ENCODE data around the gene TBC1D22A.

TBC1D22A gene

DNA sequence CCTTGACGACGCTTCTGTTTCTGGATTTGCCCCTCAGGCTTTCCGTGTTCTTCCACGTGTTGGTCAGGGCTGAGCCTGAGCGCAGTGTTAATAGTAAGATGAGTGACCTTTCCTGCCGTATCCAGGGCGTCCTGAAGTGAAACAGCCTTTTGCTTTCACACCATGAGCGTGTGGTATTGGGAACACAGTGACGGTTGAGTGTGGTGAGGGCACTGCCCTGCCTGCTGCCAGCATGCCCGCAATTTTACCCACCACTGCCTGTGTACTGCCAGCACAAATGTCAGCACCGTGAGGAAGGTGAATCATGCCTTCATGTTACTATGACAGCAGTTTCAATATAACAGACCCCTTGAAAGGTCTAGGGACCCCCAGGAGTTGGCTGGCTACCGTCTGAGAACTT is 217.1 kb downstream of the TBC1D22A start:
- TF ChIP-seq, protein P1, sequence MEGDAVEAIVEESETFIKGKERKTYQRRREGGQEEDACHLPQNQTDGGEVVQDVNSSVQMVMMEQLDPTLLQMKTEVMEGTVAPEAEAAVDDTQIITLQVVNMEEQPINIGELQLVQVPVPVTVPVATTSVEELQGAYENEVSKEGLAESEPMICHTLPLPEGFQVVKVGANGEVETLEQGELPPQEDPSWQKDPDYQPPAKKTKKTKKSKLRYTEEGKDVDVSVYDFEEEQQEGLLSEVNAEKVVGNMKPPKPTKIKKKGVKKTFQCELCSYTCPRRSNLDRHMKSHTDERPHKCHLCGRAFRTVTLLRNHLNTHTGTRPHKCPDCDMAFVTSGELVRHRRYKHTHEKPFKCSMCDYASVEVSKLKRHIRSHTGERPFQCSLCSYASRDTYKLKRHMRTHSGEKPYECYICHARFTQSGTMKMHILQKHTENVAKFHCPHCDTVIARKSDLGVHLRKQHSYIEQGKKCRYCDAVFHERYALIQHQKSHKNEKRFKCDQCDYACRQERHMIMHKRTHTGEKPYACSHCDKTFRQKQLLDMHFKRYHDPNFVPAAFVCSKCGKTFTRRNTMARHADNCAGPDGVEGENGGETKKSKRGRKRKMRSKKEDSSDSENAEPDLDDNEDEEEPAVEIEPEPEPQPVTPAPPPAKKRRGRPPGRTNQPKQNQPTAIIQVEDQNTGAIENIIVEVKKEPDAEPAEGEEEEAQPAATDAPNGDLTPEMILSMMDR (IDR thresholded peaks at IDR 0.05; ENCODE audit: low read depth, low read length): no peak
- no peak overlapping the region for H3K4me3 ChIP-seq (ENCODE audit: low read depth, low read length)

DNA sequence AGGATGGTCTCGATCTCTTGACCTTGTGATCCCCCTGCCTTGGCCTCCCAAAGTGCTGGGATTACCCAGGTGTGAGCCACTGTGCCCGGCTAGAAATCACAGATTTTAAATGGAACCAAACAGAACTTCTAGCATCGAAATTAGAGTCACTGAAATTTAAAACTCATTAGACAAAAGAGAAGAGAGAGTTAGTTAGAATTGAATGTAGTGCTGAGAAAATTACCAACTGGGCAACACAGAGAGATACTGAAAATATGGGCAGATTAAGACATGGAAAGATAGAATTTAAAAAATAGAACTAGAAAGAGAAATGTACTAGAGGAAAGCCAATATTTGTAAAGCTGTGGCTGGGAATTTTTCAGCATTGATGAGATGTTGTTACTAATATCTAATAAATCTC is 217.9 kb downstream of the TBC1D22A start:
- TF ChIP-seq, protein P1 (IDR thresholded peaks at IDR 0.05; ENCODE audit: low read depth, low read length): no peak
- no peak overlapping the region for H3K4me3 ChIP-seq (ENCODE audit: low read depth, low read length)

DNA sequence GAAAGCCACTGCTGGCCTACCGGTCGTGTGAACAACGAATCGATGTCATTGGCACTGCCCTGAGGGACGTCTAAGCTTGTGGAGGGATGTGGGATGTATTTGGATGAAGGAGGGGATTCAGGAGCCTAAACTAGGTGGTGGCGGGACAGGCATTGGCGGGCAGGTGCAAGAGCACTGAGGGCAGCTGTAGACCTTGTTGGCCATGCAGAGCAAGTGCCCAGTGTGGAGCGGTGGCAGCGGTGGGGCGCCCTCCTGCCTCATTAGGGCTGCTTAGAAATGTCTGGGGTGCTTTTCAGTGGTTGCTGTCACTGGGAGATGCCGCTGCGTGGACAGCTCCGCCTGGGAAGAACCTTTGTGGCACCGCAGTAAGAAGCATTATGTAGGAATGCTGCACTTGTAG is 220.2 kb downstream of the TBC1D22A start:
- no peak overlapping the region for H3K4me3 ChIP-seq (ENCODE audit: low read depth, low read length)
- TF ChIP-seq, protein P1 (IDR thresholded peaks at IDR 0.05; ENCODE audit: low read depth, low read length): no peak

DNA sequence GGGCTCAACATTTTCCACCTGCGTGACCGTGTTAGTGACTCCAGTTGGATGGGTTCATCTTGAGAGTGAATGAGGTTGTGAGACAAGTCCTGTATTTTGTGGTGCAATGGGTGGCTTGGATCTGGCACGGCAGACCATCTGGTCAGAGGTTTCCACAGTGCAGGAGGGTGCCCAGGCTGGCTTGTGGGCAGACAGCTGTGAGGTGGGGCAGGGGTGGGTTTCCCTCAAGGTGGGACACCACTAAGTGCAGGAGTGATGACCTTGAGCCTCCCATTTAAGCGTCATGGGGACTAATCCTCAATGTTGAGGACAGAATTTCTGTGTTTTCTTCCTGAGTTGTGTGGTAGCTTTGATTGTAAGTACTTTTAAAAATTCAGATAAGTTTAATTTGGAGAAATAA is 220.6 kb downstream of the TBC1D22A start:
- no peak overlapping the region for H3K4me3 ChIP-seq (ENCODE audit: low read depth, low read length)
- TF ChIP-seq, protein P1 (IDR thresholded peaks at IDR 0.05; ENCODE audit: low read depth, low read length): no peak

DNA sequence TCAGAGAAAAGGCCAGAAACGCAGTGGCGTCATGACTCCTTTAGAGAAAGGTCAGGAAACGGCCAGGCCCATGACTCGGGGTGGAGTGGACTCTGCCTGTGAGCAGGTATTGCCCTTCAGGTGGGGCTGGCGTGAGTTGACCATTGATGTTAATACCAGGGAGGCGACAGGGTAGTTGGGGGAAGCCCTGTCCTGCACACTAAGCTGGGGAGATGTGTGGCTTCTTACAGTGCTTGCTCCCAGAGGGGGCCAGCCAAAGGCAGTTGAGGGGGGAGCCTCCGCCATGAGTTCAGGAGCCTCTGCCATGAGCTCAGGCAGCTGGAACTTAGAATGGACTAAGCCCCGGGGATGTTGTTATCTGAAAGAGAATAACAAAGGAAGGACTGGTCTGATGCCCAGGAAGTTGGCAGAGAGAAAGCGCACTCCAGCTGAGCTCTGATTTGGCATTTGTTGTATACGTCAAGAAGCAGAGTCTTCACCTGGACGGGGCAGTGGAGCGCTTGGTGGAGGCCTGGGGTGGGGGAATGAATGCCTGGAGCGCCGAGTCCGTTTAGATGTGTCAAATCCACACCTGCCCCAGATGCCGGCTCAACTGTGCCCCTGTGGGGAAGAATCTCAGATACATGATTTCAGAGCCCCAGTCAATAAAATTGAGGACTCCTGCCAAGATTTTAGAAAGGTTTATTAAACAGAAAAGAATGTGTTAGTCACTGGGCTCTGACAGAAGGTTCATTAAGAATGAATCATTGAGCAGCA is 222.5 kb downstream of the TBC1D22A start:
- TF ChIP-seq, protein P1 (IDR thresholded peaks at IDR 0.05; ENCODE audit: low read depth, low read length): no peak
- H3K4me3 ChIP-seq (ENCODE audit: low read depth, low read length): no peak overlapping the region

DNA sequence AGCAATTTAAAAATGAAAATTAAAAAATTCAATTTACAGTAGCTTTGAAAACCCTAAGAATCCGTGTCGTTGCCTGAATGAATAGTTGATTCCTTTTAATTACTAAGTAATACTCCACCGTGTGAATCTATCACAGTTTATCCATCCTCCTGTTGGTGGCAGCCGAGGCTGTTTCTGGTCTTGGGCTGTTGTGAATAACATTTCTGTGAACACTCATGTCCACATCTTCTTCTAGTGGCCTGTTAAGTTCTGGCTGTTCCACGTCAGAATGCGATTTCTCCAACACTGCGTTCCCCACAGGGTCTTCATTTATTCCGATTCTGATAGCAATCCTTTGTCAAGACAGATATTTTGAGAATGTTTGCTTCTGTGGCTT is 223.0 kb downstream of the TBC1D22A start:
- TF ChIP-seq, protein P1 (IDR thresholded peaks at IDR 0.05; ENCODE audit: low read depth, low read length): no peak
- no peak overlapping the region for H3K4me3 ChIP-seq (ENCODE audit: low read depth, low read length)

DNA sequence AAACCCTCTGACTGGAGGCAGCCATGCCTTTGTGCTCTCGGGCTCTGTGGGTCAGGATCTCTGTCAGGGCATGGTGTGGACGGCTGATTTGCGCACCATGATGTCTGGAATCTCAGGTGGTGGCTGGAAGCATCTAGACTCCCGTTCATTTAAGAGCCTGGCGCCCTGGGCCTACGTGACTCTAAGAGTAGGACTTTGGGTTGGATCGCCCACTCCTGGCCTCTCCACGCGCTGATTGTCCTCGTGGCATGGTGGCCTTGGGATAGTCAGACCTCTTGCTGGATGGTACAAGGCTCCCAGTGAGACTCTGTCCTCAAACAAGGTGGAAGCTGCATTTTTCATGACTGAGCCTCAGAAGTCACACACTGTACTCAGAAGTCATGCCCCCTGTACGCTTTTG is 224.3 kb downstream of the TBC1D22A start:
- no peak overlapping the region for H3K4me3 ChIP-seq (ENCODE audit: low read depth, low read length)
- TF ChIP-seq, protein P1 (IDR thresholded peaks at IDR 0.05; ENCODE audit: low read depth, low read length): no peak

Measured in WI38 (cell line).